C4-2B (cell line): ENCODE data around the gene FOXP3.

Experiments
- ZFX ChIP-seq: fragments of 450-650 bp; IDR thresholded peaks from 2 replicates; pipeline ENCODE4 v1.6.1; 2017
- TF ChIP-seq, protein P1 (sequence below): fragments of 450-650 bp; conservative IDR thresholded peaks from 2 replicates; pipeline ENCODE4 v1.5.1; 2017; ENCODE audit warnings: mild to moderate bottlenecking

DNA sequence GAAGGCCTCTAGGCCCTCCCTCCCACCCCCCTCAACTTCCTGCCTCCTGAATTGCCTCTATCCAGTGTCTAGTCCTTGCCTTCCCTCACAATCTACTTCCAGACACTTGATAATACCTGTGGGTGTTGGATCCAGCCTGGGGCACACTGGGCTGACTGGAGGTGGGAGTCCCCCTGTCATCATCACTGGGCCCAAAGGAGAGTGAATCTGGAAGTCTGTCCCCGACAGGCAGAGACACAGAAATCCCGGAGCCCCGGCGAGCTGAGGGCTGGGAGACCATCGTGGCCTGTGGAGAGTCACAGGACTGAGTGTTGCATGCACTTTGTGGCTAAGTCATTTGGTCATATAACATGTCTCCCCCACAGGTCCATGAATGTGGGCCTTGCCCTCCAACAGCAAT is 56.1 kb downstream of the FOXP3 start:
- TF ChIP-seq, protein P1, sequence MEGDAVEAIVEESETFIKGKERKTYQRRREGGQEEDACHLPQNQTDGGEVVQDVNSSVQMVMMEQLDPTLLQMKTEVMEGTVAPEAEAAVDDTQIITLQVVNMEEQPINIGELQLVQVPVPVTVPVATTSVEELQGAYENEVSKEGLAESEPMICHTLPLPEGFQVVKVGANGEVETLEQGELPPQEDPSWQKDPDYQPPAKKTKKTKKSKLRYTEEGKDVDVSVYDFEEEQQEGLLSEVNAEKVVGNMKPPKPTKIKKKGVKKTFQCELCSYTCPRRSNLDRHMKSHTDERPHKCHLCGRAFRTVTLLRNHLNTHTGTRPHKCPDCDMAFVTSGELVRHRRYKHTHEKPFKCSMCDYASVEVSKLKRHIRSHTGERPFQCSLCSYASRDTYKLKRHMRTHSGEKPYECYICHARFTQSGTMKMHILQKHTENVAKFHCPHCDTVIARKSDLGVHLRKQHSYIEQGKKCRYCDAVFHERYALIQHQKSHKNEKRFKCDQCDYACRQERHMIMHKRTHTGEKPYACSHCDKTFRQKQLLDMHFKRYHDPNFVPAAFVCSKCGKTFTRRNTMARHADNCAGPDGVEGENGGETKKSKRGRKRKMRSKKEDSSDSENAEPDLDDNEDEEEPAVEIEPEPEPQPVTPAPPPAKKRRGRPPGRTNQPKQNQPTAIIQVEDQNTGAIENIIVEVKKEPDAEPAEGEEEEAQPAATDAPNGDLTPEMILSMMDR = no peak
- no peak for TF ChIP-seq ZFX
